H1 (cell line): ENCODE results near the gene ATF7. TPM values are rescaled to one million over a fixed set of nuclear protein-coding genes. Genes with fewer than 3 reads are reported as not detected.
A peak's percentile ranks its signal among the peaks of the same experiment; 100 is the strongest.

Experiments
- CTCF ChIA-PET: fragments of 300-600 bp; sonication (Branson Sonifier 250); formaldehyde crosslinking; loops from one replicate; lab custom pipeline; 2021; ENCODE audit not compliant: partially characterized antibody; lab: Charles Lee
- POLR2A ChIA-PET: fragments of 300-600 bp; sonication (Branson Sonifier 250); formaldehyde crosslinking; loops from one replicate; lab custom pipeline; 2021; ENCODE audit warnings: inconsistent platforms; ENCODE audit not compliant: partially characterized antibody; lab: Charles Lee
- DNase-seq, 2 experiments: peaks; one replicate each; pipeline versions ENCODE4 v3.0.0 to v3.0.0-alpha.2; 2010 to 2022; ENCODE audit warnings: low spot score in 2 of 2, low read depth in 1 of 2, mixed read lengths in 1 of 2
- FAIRE-seq: peaks from 2 replicates; lab custom pipeline; 2011; peaks lifted over from hg19 to GRCh38; lab: Jason Lieb, UNC
- H2AFZ ChIP-seq: 2 replicates; pipeline ENCODE4 v1.8.1; 2012; ENCODE audit warnings: low read length, inconsistent platforms
- H2AK5ac ChIP-seq: 2 replicates; pipeline ENCODE4 v1.6.1; 2013; ENCODE audit warnings: low read depth, low read length
- H2BK120ac ChIP-seq: replicated peaks from 2 replicates; pipeline ENCODE3; 2013; ENCODE audit warnings: low read depth, low read length, inconsistent platforms
- H2BK12ac ChIP-seq: 2 replicates; pipeline ENCODE4 v1.6.1; 2013; ENCODE audit warnings: low read depth, low read length
- H2BK15ac ChIP-seq: 2 replicates; pipeline ENCODE4 v1.6.1; 2013; ENCODE audit warnings: low read length
- H2BK20ac ChIP-seq: 2 replicates; pipeline ENCODE4 v1.6.1; 2013; ENCODE audit warnings: low read length
- H2BK5ac ChIP-seq: 2 replicates; pipeline ENCODE4 v1.6.1; 2013; ENCODE audit warnings: low read depth, low read length
- H3K14ac ChIP-seq: 2 replicates; pipeline ENCODE4 v1.6.1; 2013; ENCODE audit warnings: inconsistent platforms; ENCODE audit not compliant: insufficient read length
- H3K18ac ChIP-seq: 2 replicates; pipeline ENCODE4 v1.6.1; 2013; ENCODE audit warnings: low read length; ENCODE audit errors: extremely low read depth
- H3K23ac ChIP-seq: 2 replicates; pipeline ENCODE4 v1.6.1; 2013; ENCODE audit warnings: inconsistent platforms; ENCODE audit not compliant: insufficient read length
- H3K23me2 ChIP-seq: 2 replicates; pipeline ENCODE4 v1.6.1; 2013; ENCODE audit warnings: low read depth, low read length
- H3K27ac ChIP-seq: 2 replicates; pipeline ENCODE4 v1.6.1; 2011; ENCODE audit warnings: low read depth, low read length, inconsistent platforms
- H3K27me3 ChIP-seq, 4 experiments: replicated peaks in 1 of 4; 1 replicate in 1 of 4; 2 replicates in 3 of 4; pipeline versions ENCODE4 v1.6.1 to v1.8.1; 2011 to 2013; ENCODE audit warnings: low read length in 3 of 4, mild to moderate bottlenecking in 3 of 4, inconsistent platforms in 2 of 4, mixed read lengths in 2 of 4, moderate library complexity in 1 of 4; ENCODE audit not compliant: control insufficient read depth in 3 of 4, insufficient read depth in 3 of 4; ENCODE audit errors: extremely low read depth in 1 of 4
- H3K36me3 ChIP-seq, 4 experiments: 2 replicates each; pipeline versions ENCODE4 v1.6.1 to v1.8.1; 2011 to 2013; ENCODE audit warnings: mild to moderate bottlenecking in 4 of 4, low read length in 3 of 4, moderate library complexity in 2 of 4, control low read depth in 1 of 4, inconsistent platforms in 1 of 4; ENCODE audit not compliant: insufficient read depth in 4 of 4, control insufficient read depth in 2 of 4
- H3K4ac ChIP-seq: replicated peaks from 2 replicates; pipeline ENCODE3; 2013; ENCODE audit warnings: low read length, low read depth, mixed read lengths, inconsistent platforms; ENCODE audit not compliant: insufficient read length
- H3K4me1 ChIP-seq, 4 experiments: replicated peaks in 1 of 4; 1 replicate in 1 of 4; 2 replicates in 3 of 4; pipeline versions ENCODE4 v1.6.1 to v1.8.1; 2011 to 2013; ENCODE audit warnings: low read length in 3 of 4, inconsistent platforms in 2 of 4, mixed read lengths in 1 of 4; ENCODE audit not compliant: insufficient read depth in 4 of 4, control insufficient read depth in 3 of 4
- H3K4me2 ChIP-seq, 2 experiments: 2 replicates each; pipeline versions ENCODE4 v1.6.1 to v1.8.1; 2011 to 2013; ENCODE audit warnings: low read depth in 2 of 2, low read length in 2 of 2, control low read depth in 1 of 2, inconsistent platforms in 1 of 2, mild to moderate bottlenecking in 1 of 2; ENCODE audit not compliant: insufficient read depth in 1 of 2
- H3K4me3 ChIP-seq, 4 experiments: fragments of 200-600, 300-600 bp in 1 of 4; sonication (generic), shearing (Covaris generic), sonication (Bioruptor Twin) in 1 of 4; 2 replicates each; pipeline versions ENCODE4 v1.5.1 to v1.8.1; 2011 to 2016; ENCODE audit warnings: low read length in 4 of 4, low read depth in 3 of 4, control low read depth in 2 of 4, inconsistent platforms in 2 of 4, mild to moderate bottlenecking in 2 of 4, mixed read lengths in 1 of 4, moderate library complexity in 1 of 4; ENCODE audit not compliant: insufficient read depth in 2 of 4; ENCODE audit errors: extremely low read depth in 1 of 4
- H3K56ac ChIP-seq: replicated peaks from 2 replicates; pipeline ENCODE3; 2013; ENCODE audit warnings: low read depth, mild to moderate bottlenecking, mixed read lengths, low read length, inconsistent platforms; ENCODE audit not compliant: insufficient read length
- H3K79me1 ChIP-seq: 2 replicates; pipeline ENCODE4 v1.6.1; 2013; ENCODE audit warnings: low read depth, low read length, control low read depth
- H3K79me2 ChIP-seq, 2 experiments: 2 replicates each; pipeline versions ENCODE4 v1.6.1 to v1.8.1; 2012 to 2013; ENCODE audit warnings: low read length in 2 of 2, mild to moderate bottlenecking in 2 of 2, inconsistent platforms in 1 of 2; ENCODE audit not compliant: insufficient read depth in 2 of 2, control insufficient read depth in 1 of 2
- H3K9ac ChIP-seq, 4 experiments: replicated peaks in 1 of 4; 1 replicate in 1 of 4; 2 replicates in 3 of 4; pipeline versions ENCODE4 v1.6.1 to v1.8.1; 2011 to 2013; ENCODE audit warnings: low read depth in 3 of 4, low read length in 3 of 4, control low read depth in 2 of 4, mild to moderate bottlenecking in 2 of 4, moderate library complexity in 2 of 4, inconsistent platforms in 1 of 4; ENCODE audit errors: extremely low read depth in 1 of 4
- H3K9me3 ChIP-seq, 2 experiments: 2 replicates each; pipeline versions ENCODE4 v1.6.1 to v1.8.1; 2012 to 2013; ENCODE audit warnings: mild to moderate bottlenecking in 2 of 2, moderate library complexity in 2 of 2, control low read depth in 1 of 2, inconsistent platforms in 1 of 2, low read depth in 1 of 2, low read length in 1 of 2, mixed read lengths in 1 of 2; ENCODE audit not compliant: insufficient read depth in 2 of 2
- H4K20me1 ChIP-seq, 2 experiments: replicated peaks in 1 of 2; 2 replicates each; pipeline versions ENCODE3 to v1.8.1; 2011 to 2013; ENCODE audit warnings: inconsistent platforms in 2 of 2, low read length in 2 of 2, mild to moderate bottlenecking in 1 of 2; ENCODE audit not compliant: insufficient read depth in 2 of 2, control insufficient read depth in 1 of 2
- H4K5ac ChIP-seq: 2 replicates; pipeline ENCODE4 v1.6.1; 2013; ENCODE audit warnings: low read length, low read depth, mixed read lengths, inconsistent platforms; ENCODE audit not compliant: insufficient read length
- H4K8ac ChIP-seq: 2 replicates; pipeline ENCODE4 v1.8.0; 2013; ENCODE audit warnings: mild to moderate bottlenecking, moderate library complexity, low read length, inconsistent platforms; ENCODE audit not compliant: insufficient read depth; ENCODE audit errors: extremely low read depth
- H4K91ac ChIP-seq: replicated peaks from 2 replicates; pipeline ENCODE3; 2013; ENCODE audit warnings: low read length, mixed read lengths, inconsistent platforms; ENCODE audit not compliant: insufficient read length
- BCL11A ChIP-seq, 2 experiments: IDR thresholded peaks; one replicate each; pipeline ENCODE4 v1.6.1; 2011; ENCODE audit warnings: low read depth in 2 of 2, low read length in 2 of 2, mild to moderate bottlenecking in 2 of 2
- CBX5 ChIP-seq: fragments of 300-800, 300-1000 bp; sonication (generic); IDR thresholded peaks from 2 replicates; pipeline ENCODE4 v1.7.1; 2016; ENCODE audit warnings: antibody characterized with exemption, low read length, low read depth
- CHD2 ChIP-seq: IDR thresholded peaks from 2 replicates; pipeline ENCODE4 v1.6.1; 2012; ENCODE audit warnings: low read length, improper control_type of control experiment
- POLR2A ChIP-seq, 2 experiments: IDR thresholded peaks; 1 replicate in 1 of 2; 2 replicates in 1 of 2; pipeline ENCODE4 v1.6.1; 2011; ENCODE audit warnings: low read depth in 2 of 2, low read length in 2 of 2, mild to moderate bottlenecking in 2 of 2; ENCODE audit errors: control extremely low read depth in 1 of 2
- POLR2AphosphoS5 ChIP-seq: IDR thresholded peaks from 2 replicates; pipeline ENCODE4 v1.6.1; 2011; ENCODE audit warnings: low read depth, low read length
- RAD21 ChIP-seq, 2 experiments: IDR thresholded peaks in 1 of 2; conservative IDR thresholded peaks in 1 of 2; 2 replicates each; pipeline ENCODE4 v1.6.1; 2011; ENCODE audit warnings: low read depth in 2 of 2, low read length in 2 of 2, improper control_type of control experiment in 1 of 2, inconsistent platforms in 1 of 2, mild to moderate bottlenecking in 1 of 2, moderate library complexity in 1 of 2
- SAP30 ChIP-seq: fragments of 300-600 bp; sonication (generic); IDR thresholded peaks from 2 replicates; pipeline ENCODE4 v1.7.1; 2012; ENCODE audit warnings: low read length, moderate library complexity, mild to moderate bottlenecking, inconsistent platforms; ENCODE audit not compliant: insufficient read depth, insufficient replicate concordance
- SRF ChIP-seq: IDR thresholded peaks from 2 replicates; pipeline ENCODE4 v1.6.1; 2011; ENCODE audit warnings: mild to moderate bottlenecking, low read depth, low read length, moderate library complexity
- WGBS, 2 experiments: shearing (Covaris generic) in 1 of 2; methylation state at CpG; one replicate each; pipeline versions ENCODE4 v1.1.6 to v1.1.7; 2013 to 2015; ENCODE audit warnings: low lambda C conversion rate in 2 of 2, mixed read lengths in 2 of 2, inconsistent platforms in 1 of 2, low coverage in 1 of 2, missing lambda C conversion rate in 1 of 2; ENCODE audit not compliant: insufficient replicate concordance in 2 of 2, insufficient coverage in 1 of 2, insufficient read length in 1 of 2; ENCODE audit errors: extremely low coverage in 1 of 2, missing lambda C conversion rate in 1 of 2; 5-methylcytosine and 5-hydroxymethylcytosine counted together
- polyA plus RNA-seq, 7 experiments: library from polyadenylated mRNA; depleted of rRNA in 3 of 7; stranded (reverse) in 5 of 7; unstranded in 2 of 7; fragments of >200 nt in 5 of 7; fragments of 200-250 nt in 2 of 7; gene quantifications; 1 replicate in 5 of 7; 2 replicates in 1 of 7; 4 replicates in 1 of 7; pipeline versions ENCODE4 v1.2.1 to v1.2.3, GENCODE V29; 2011 to 2013; ENCODE audit warnings: missing spikeins in 2 of 7, mixed read lengths in 2 of 7
- total RNA-seq: library from RNA; stranded (reverse); fragmentation: NEBNext Ultra II Directional; extraction: Animal tissue kit (Norgen Biotek cat#: 25700); gene quantifications from 2 replicates; pipeline ENCODE4 v1.2.1, GENCODE V29; 2021
- TF ChIP-seq, protein P1 (sequence below), 3 experiments: IDR thresholded peaks; 1 replicate in 2 of 3; 2 replicates in 1 of 3; pipeline versions ENCODE4 v1.5.1 to v1.6.1; 2011; ENCODE audit warnings: low read length in 3 of 3, mild to moderate bottlenecking in 3 of 3, inconsistent platforms in 2 of 3, low read depth in 1 of 3, moderate library complexity in 1 of 3; ENCODE audit not compliant: insufficient read depth in 1 of 3; ENCODE audit errors: control extremely low read depth in 1 of 3

ATF7 gene
- total and polyA plus RNA-seq, 2 of the 8 experiments (the other 6 are each of a cell fraction or from before 2014, with no cell fraction given), result 10.1 to 16.6 TPM

DNA sequence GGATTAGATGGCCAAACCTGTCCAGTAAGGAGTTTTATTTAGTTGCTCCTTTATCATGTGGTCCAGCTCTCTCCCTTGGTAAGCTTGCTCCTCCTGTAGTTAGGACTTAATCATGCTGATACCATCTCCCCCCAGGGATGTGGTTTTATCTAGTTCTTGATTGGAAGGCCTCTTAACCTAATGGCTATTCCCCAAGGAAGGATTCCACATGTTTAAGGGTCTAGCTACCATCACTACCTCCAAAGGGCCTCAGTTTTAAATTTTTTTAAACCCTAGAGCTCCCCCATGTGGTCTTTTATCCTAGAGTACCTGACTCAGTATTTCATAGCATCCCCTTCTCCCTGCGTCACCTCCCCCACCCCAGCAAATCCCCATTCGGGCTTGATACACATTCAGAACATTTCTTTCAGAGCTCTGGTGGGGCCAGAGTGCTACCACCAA, 149.4 kb downstream of the ATF7 start:
- H3K79me1 ChIP-seq, result no peaks in the 10 kb centered on the region; the same call in 1 of the 2 replicates
- H3K4me3 ChIP-seq, result no peak overlapping the region
- no peak overlapping the region for H3K56ac ChIP-seq
- no peak overlapping the region for H3K4ac ChIP-seq
- peaks cover 0 to 32% of the 10 kb centered on the region in 2 experiments; a peak in 2 of 4 replicates for H3K79me2 ChIP-seq
- no peak overlapping the region for H2BK15ac ChIP-seq
- peaks cover 0 to 9% (median 1%) of the 10 kb centered on the region in 4 experiments; a peak in 3 of 7 replicates for H3K4me1 ChIP-seq
- H3K9ac ChIP-seq, result no peak overlapping the region
- no peak overlapping the region for H4K5ac ChIP-seq
- no peak overlapping the region for H3K4me2 ChIP-seq
- CTCF ChIA-PET, result interaction anchor here (0.6 to 9.0 kb wide), 21 partner anchors 9 to 554 kb away, joined by 3 to 105 read pairs (median 7); partner anchors contain the start of genes AAAS, MAP3K12 and NPFF
- H3K23ac ChIP-seq, result no peak overlapping the region
- no peaks in the 10 kb centered on the region for H3K27me3 ChIP-seq
- no peaks in the 10 kb centered on the region for H3K23me2 ChIP-seq
- no peak overlapping the region for H2BK120ac ChIP-seq
- H2BK12ac ChIP-seq, result no peak overlapping the region
- no peak overlapping the region for H3K18ac ChIP-seq
- H2BK5ac ChIP-seq, result no peak overlapping the region
- no peaks in the 10 kb centered on the region for H3K9me3 ChIP-seq
- H3K27ac ChIP-seq, result no peak overlapping the region
- H2AK5ac ChIP-seq, result no peak overlapping the region
- POLR2A ChIA-PET, result interaction anchor here (0.9 to 67.0 kb wide), 6 partner anchors 9 to 173 kb away, joined by 3 to 3397 read pairs (median 6); partner anchors contain the start of genes AAAS, MAP3K12, NPFF and PCBP2
- FAIRE-seq (no peak), DNase-seq (no peak)
- no peak overlapping the region for H2BK20ac ChIP-seq
- no peak overlapping the region for H2AFZ ChIP-seq
- H4K91ac ChIP-seq, result no peak overlapping the region
- H4K8ac ChIP-seq, result no peak overlapping the region
- peaks cover 43 to 96% (median 81%) of the 10 kb centered on the region in 4 experiments for H3K36me3 ChIP-seq
- H3K14ac ChIP-seq, result no peak overlapping the region
- WGBS, 2 experiments, result 78% methylated on average over 2 of the region's 2 CpGs; no CpG with 5 or more reads in 1 of the 2 experiments
- peak in 1 of 2 experiments; percentile 35; a peak in 1 of 4 replicates for TF ChIP-seq RAD21 (IDR thresholded peaks at IDR 0.05 in 1 of 2, conservative IDR thresholded peaks at IDR 0.05 in 1 of 2; ENCODE audit: low read depth in 2 of 2, low read length in 2 of 2)
- no peak for TF ChIP-seq CHD2
- no peak for TF ChIP-seq SAP30
- no peak for TF ChIP-seq CBX5
- 0 out of 2 replicates have a peak, but pooled peaks have one; percentile 6 for TF ChIP-seq POLR2AphosphoS5
- no peak for TF ChIP-seq BCL11A (IDR thresholded peaks at IDR 0.05; ENCODE audit: low read depth in 2 of 2, low read length in 2 of 2)
- peak; percentile 42 to 71; a peak in 2 of 3 replicates for TF ChIP-seq POLR2A (IDR thresholded peaks at IDR 0.05; ENCODE audit: control extremely low read depth in 1 of 2, low read depth in 2 of 2, low read length in 2 of 2)
- TF ChIP-seq, protein P1, sequence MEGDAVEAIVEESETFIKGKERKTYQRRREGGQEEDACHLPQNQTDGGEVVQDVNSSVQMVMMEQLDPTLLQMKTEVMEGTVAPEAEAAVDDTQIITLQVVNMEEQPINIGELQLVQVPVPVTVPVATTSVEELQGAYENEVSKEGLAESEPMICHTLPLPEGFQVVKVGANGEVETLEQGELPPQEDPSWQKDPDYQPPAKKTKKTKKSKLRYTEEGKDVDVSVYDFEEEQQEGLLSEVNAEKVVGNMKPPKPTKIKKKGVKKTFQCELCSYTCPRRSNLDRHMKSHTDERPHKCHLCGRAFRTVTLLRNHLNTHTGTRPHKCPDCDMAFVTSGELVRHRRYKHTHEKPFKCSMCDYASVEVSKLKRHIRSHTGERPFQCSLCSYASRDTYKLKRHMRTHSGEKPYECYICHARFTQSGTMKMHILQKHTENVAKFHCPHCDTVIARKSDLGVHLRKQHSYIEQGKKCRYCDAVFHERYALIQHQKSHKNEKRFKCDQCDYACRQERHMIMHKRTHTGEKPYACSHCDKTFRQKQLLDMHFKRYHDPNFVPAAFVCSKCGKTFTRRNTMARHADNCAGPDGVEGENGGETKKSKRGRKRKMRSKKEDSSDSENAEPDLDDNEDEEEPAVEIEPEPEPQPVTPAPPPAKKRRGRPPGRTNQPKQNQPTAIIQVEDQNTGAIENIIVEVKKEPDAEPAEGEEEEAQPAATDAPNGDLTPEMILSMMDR (IDR thresholded peaks at IDR 0.05; ENCODE audit: control extremely low read depth in 1 of 3, insufficient read depth in 1 of 3, low read depth in 1 of 3, low read length in 3 of 3), result peak in 2 of 3 experiments; percentile 37 to 47; a peak in 2 of 4 replicates
- no peak for TF ChIP-seq SRF
- peaks cover 26 to 27% of the 10 kb centered on the region in 2 experiments for H4K20me1 ChIP-seq
